ENCODE results near the gene BMP6. TPM values are rescaled to one million over a fixed set of nuclear protein-coding genes. Genes with fewer than 3 reads are reported as not detected.

BMP6 gene
- total RNA-seq, 1 donor, result 1.7 TPM

DNA sequence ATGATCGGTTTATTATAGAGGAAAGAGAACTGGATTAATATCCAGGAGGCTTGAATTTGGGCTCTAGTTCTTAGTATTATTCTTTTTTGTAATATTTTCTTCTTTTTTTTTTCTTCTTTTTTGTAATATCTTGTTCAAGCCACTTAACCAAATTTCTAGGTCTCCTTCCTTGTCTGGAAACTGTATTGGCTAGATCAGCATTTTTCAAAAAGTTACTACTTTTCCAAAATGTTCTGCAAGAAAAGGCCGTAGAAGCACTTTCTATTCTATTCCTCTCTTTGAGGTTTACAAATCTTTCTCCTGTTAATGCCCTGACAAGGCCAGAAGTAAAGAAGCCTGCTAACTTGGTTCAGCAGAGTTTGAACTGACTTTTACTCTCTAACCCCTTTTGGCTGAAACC lies 12.0 kb downstream of the BMP6 start:
- DNase-seq (ENCODE audit: low read depth), result no peak
- TF ChIP-seq CTCF (IDR thresholded peaks at IDR 0.05; ENCODE audit: insufficient read depth, low read depth, low read length), result no peak
- no peak overlapping the region for H3K4me3 ChIP-seq (ENCODE audit: low read depth, low read length)

- no peak for DNase-seq (ENCODE audit: low read depth)
- H3K4me3 ChIP-seq (ENCODE audit: low read depth, low read length), result no peak overlapping the region
- no peak for TF ChIP-seq CTCF (IDR thresholded peaks at IDR 0.05; ENCODE audit: insufficient read depth, low read depth, low read length)
Observed at GRCh38 chr6:7742223-7742785, 16.4 kb downstream of the BMP6 start.

- H3K4me3 ChIP-seq (ENCODE audit: low read depth, low read length), result no peak overlapping the region
- no peak for TF ChIP-seq CTCF (IDR thresholded peaks at IDR 0.05; ENCODE audit: insufficient read depth, low read depth, low read length)
- DNase-seq (ENCODE audit: low read depth), result no peak
Observed at GRCh38 chr6:7745942-7746341, 20.0 kb downstream of the BMP6 start.

- no peak overlapping the region for H3K4me3 ChIP-seq (ENCODE audit: low read depth, low read length)
- TF ChIP-seq CTCF (IDR thresholded peaks at IDR 0.05; ENCODE audit: insufficient read depth, low read depth, low read length), result no peak
- DNase-seq (ENCODE audit: low read depth), result no peak
Observed at GRCh38 chr6:7747016-7747415, 21.1 kb downstream of the BMP6 start.

DNA sequence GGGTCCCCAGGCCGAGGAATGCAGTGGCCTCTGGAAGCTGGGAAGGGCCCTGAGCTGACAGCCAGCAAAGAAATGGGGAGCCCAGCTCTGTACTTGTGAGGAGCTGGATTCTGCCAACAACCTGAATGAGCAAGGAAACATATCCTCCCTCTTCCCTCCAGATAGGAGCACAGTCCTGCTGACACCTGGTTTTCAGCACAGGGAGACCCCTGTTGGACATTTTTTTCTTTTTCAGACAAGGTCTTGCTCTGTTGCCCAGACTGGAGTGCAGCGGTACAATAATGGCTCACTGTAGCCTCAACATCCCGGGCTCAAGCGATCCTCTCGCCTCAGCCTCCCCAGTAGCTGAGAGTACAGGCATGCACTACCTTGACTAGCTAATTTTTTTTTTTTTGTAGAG lies 21.5 kb downstream of the BMP6 start:
- no peak for DNase-seq (ENCODE audit: low read depth)
- no peak for TF ChIP-seq CTCF (IDR thresholded peaks at IDR 0.05; ENCODE audit: insufficient read depth, low read depth, low read length)
- no peak overlapping the region for H3K4me3 ChIP-seq (ENCODE audit: low read depth, low read length)

- no peak for TF ChIP-seq CTCF (IDR thresholded peaks at IDR 0.05; ENCODE audit: insufficient read depth, low read depth, low read length)
- H3K4me3 ChIP-seq (ENCODE audit: low read depth, low read length), result no peak overlapping the region
- DNase-seq (ENCODE audit: low read depth), result no peak
Observed at GRCh38 chr6:7747901-7748504, 22.1 kb downstream of the BMP6 start.

DNA sequence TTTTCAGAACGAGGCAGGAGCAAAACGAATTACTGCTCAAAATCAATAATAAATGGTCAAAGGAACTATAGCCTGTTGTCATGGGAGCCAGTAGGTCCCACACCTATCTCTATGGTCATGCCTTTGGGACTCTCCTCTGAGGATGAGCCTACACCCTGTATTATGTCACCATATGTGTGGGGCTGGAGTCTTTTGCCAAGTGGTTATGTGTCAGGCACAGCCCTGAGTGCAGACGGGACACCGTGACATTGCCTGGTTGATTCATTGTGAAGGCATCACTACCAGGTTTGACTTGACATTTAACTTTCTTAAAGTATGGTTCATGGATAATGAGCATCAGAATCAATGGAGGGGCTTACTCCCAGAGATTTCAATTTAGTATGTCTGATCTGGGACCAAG lies 23.6 kb downstream of the BMP6 start:
- TF ChIP-seq CTCF (IDR thresholded peaks at IDR 0.05; ENCODE audit: insufficient read depth, low read depth, low read length), result no peak
- no peak overlapping the region for H3K4me3 ChIP-seq (ENCODE audit: low read depth, low read length)
- DNase-seq (ENCODE audit: low read depth), result no peak
